ENCODE data around the gene CCDC15. TPM values are rescaled to one million over a fixed set of nuclear protein-coding genes. Genes with fewer than 3 reads are reported as not detected.

The CCDC15 gene
- total RNA-seq, 1 donor = 9.8 TPM

- H3K4me3 ChIP-seq (ENCODE audit: low read depth, low read length) = no peak overlapping the region
- no peak for TF ChIP-seq CTCF (IDR thresholded peaks at IDR 0.05; ENCODE audit: insufficient read depth, low read length)
- DNase-seq (ENCODE audit: low read depth) = no peak
These were observed 136.8 kb downstream of the CCDC15 start for GRCh38 chr11:125090816-125091215.

Other genes with a start within 250 kb of the CCDC15 start
- 0.27 and 0.33 TPM in 2 replicates for gene NRGN, start 214.3 kb upstream of the CCDC15 start, total RNA-seq (ENCODE audit: low replicate concordance)
- not detected in 2 replicates for gene VSIG2, start 201.9 kb upstream of the CCDC15 start, total RNA-seq (ENCODE audit: low replicate concordance)
- 0.36 and 1.5 TPM in 2 replicates for gene ESAM, start 191.9 kb upstream of the CCDC15 start, total RNA-seq (ENCODE audit: low replicate concordance)
- gene MSANTD2, start 153.8 kb upstream of the CCDC15 start, total RNA-seq (ENCODE audit: low replicate concordance) = 10.8 and 15.0 TPM in 2 replicates
- 11.7 and 13.6 TPM in 2 replicates for gene ROBO3, start 88.8 kb upstream of the CCDC15 start, total RNA-seq (ENCODE audit: low replicate concordance)
- 1.3 and 3.3 TPM in 2 replicates for gene ROBO4, start 56.3 kb upstream of the CCDC15 start, total RNA-seq (ENCODE audit: low replicate concordance)
- not detected in 2 replicates for gene HEPN1, start 35.0 kb upstream of the CCDC15 start, total RNA-seq (ENCODE audit: low replicate concordance)
- not detected in 2 replicates for gene HEPACAM, start 18.2 kb upstream of the CCDC15 start, total RNA-seq (ENCODE audit: low replicate concordance)
- gene SLC37A2, start 109.1 kb downstream of the CCDC15 start, total RNA-seq (ENCODE audit: low replicate concordance) = 0.08 and 0.63 TPM in 2 replicates
- 9.2 and 35.1 TPM in 2 replicates for gene TMEM218, start 157.4 kb downstream of the CCDC15 start, total RNA-seq (ENCODE audit: low replicate concordance)
- gene PKNOX2, start 210.5 kb downstream of the CCDC15 start, total RNA-seq (ENCODE audit: low replicate concordance) = 2.0 and 8.6 TPM in 2 replicates

Data from fibroblast of the aortic adventitia (primary cell).